Ishikawa (cell line): ENCODE data around the gene LRRC14B.

ENCODE experiments used
- CEBPB ChIP-seq: IDR thresholded peaks from 2 replicates; pipeline ENCODE4 v1.6.1; 2012
- CREB1 ChIP-seq: IDR thresholded peaks from 2 replicates; pipeline ENCODE4 v1.6.1; 2012; ENCODE audit warnings: low read depth
- EGR1 ChIP-seq: IDR thresholded peaks from 2 replicates; pipeline ENCODE4 v1.6.1; 2012
- EP300 ChIP-seq: IDR thresholded peaks from 2 replicates; pipeline ENCODE4 v1.6.1; 2012; ENCODE audit warnings: borderline replicate concordance
- FOXM1 ChIP-seq: IDR thresholded peaks from 2 replicates; pipeline ENCODE4 v1.6.1; 2012; ENCODE audit warnings: low read depth, borderline replicate concordance
- MAX ChIP-seq: IDR thresholded peaks from 2 replicates; pipeline ENCODE4 v1.6.1; 2012
- NFIC ChIP-seq: IDR thresholded peaks from 2 replicates; pipeline ENCODE4 v1.6.1; 2012
- RAD21 ChIP-seq: IDR thresholded peaks from 2 replicates; pipeline ENCODE4 v1.6.1; 2012; ENCODE audit warnings: low read depth
- REST ChIP-seq: IDR thresholded peaks from 2 replicates; pipeline ENCODE4 v1.6.1; 2012; ENCODE audit warnings: low read depth, mild to moderate bottlenecking
- TAF1 ChIP-seq: IDR thresholded peaks from 2 replicates; pipeline ENCODE4 v1.6.1; 2012; ENCODE audit warnings: low read depth, mild to moderate bottlenecking
- TCF12 ChIP-seq: IDR thresholded peaks from 2 replicates; pipeline ENCODE4 v1.6.1; 2012; ENCODE audit warnings: low read depth
- YY1 ChIP-seq: IDR thresholded peaks from 2 replicates; pipeline ENCODE4 v1.6.1; 2012; ENCODE audit warnings: low read depth
- TF ChIP-seq, protein P1 (sequence below): IDR thresholded peaks from 2 replicates; pipeline ENCODE4 v1.6.1; 2012

DNA sequence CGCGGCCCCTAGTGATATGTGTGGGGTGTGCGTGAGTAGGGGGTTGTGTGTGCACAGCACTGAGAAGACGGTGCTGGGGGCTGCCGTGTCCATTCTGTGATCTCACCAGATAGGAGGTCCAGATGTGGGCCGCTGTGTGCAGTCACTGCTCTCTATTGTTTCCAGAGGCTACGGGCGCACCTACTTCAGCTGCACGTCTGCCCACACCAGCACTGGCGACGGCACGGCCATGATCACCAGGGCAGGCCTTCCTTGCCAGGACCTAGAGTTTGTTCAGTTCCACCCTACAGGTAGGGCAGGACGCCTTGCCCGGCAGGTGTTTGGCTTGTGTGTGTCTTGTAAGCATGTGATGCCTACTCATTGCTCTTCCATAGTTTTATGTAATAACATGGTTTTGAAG lies 39.4 kb downstream of the LRRC14B start:
- TF ChIP-seq NFIC (no peak), MAX (no peak), CEBPB (no peak), EP300 (no peak), YY1 (no peak), RAD21 (no peak), REST (no peak), FOXM1 (no peak), EGR1 (no peak), TAF1 (no peak), TCF12 (no peak), CREB1 (no peak)
- TF ChIP-seq, protein P1, sequence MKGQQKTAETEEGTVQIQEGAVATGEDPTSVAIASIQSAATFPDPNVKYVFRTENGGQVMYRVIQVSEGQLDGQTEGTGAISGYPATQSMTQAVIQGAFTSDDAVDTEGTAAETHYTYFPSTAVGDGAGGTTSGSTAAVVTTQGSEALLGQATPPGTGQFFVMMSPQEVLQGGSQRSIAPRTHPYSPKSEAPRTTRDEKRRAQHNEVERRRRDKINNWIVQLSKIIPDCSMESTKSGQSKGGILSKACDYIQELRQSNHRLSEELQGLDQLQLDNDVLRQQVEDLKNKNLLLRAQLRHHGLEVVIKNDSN = no peak
